GM19043 (cell line): Measurements from ENCODE around the gene TBC1D10B.
"Not testable (repeated sequence)": the region's sequence is repeated elsewhere in the genome, so short reads cannot be mapped to it uniquely, and the experiment has no call there.

Experiments used
- ATAC-seq: cut with Tn5 transposase; IDR thresholded peaks from one replicate; pipeline ENCODE4 v1.9.1; 2021; ENCODE audit warnings: low read depth; ENCODE audit not compliant: unreplicated experiment

TBC1D10B gene

GRCh38 chr16:30357715-30358576 is 12.3 kb downstream of the TBC1D10B start:
- no peak for ATAC-seq

GRCh38 chr16:30357085-30357714 is 13.1 kb downstream of the TBC1D10B start:
- ATAC-seq = no peak

- no peak for ATAC-seq
Observed at GRCh38 chr16:30356401-30357084, 13.8 kb downstream of the TBC1D10B start.

GRCh38 chr16:30355954-30356308 is 14.4 kb downstream of the TBC1D10B start:
- no peak for ATAC-seq

GRCh38 chr16:30355144-30355953 is 14.9 kb downstream of the TBC1D10B start, which contains the start of gene CD2BP2:
TSS of gene CD2BP2 (minus strand) at chr16:30355308. CDS start at chr16:30354681, 627 bp downstream.
- ATAC-seq = no peak

- no peak for ATAC-seq
Observed at GRCh38 chr16:30354423-30355143, 15.7 kb downstream of the TBC1D10B start.

- ATAC-seq = no peak
Observed at GRCh38 chr16:30353438-30354129, 16.7 kb downstream of the TBC1D10B start.

GRCh38 chr16:30352488-30353401 is 17.5 kb downstream of the TBC1D10B start:
- no peak for ATAC-seq

GRCh38 chr16:30351586-30352419 is 18.5 kb downstream of the TBC1D10B start:
- no peak for ATAC-seq

GRCh38 chr16:30351001-30351441 is 19.3 kb downstream of the TBC1D10B start:
- no peak for ATAC-seq

GRCh38 chr16:30350134-30350871 is 20.0 kb downstream of the TBC1D10B start:
- peak; percentile 49 for ATAC-seq

GRCh38 chr16:30349675-30350074 is 20.6 kb downstream of the TBC1D10B start:
- no peak for ATAC-seq

- ATAC-seq = no peak
Observed at GRCh38 chr16:30348929-30349328, 21.4 kb downstream of the TBC1D10B start.

GRCh38 chr16:30348113-30348512 is 22.2 kb downstream of the TBC1D10B start:
- ATAC-seq = no peak

- ATAC-seq = no peak
Observed at GRCh38 chr16:30346286-30346685, 24.0 kb downstream of the TBC1D10B start.

GRCh38 chr16:30343491-30343820 is 26.8 kb downstream of the TBC1D10B start:
- ATAC-seq = not testable (repeated sequence)
